SW480 (cell line): ENCODE data around the gene DAND5.
"Not testable (repeated sequence)": the region's sequence is repeated elsewhere in the genome, so short reads cannot be mapped to it uniquely, and the experiment has no call there.

Experiments
- DNase-seq: peaks from one replicate; pipeline ENCODE4 v3.0.0-alpha.2; 2016; ENCODE audit warnings: low spot score

Gene DAND5

DNA sequence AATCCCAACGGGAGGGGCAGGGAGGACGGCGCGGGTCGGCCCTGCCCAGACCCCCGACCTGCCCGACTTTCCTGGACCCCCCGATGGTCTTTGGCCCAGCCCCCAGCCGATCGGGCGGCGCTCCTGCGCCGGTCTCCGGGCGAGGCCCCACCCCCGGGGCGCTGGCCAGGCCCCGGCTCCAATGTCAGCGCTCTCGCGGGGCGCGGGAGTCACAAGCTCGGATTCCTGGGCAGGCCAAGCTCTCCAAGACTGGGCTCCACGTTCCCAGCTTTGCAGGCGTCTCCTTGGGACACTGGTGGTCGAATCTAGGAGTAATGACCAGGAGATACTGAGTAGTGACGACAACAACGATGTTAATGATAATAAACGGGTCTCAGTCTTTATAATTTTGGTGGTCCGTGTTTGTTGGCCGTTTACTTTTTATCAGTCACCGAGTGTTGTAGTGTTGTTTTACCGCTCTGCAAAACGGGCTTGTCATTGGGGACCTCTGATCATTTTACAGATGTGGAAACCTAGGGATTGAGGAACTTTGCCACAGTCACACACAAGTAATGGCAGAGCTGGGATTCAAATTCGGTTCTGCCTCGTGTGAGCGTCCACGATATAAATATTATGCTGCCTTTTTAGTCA lies 23.2 kb upstream of the DAND5 start:
- peak; percentile 62 for DNase-seq

GRCh38 chr19:12946731-12947496 lies 22.5 kb upstream of the DAND5 start:
- no peak for DNase-seq

- DNase-seq: no peak
Observed at GRCh38 chr19:12947702-12948611, 21.4 kb upstream of the DAND5 start.

GRCh38 chr19:12948612-12949362 lies 20.6 kb upstream of the DAND5 start:
- no peak for DNase-seq

GRCh38 chr19:12949363-12950283 lies 19.8 kb upstream of the DAND5 start:
- no peak for DNase-seq

DNA sequence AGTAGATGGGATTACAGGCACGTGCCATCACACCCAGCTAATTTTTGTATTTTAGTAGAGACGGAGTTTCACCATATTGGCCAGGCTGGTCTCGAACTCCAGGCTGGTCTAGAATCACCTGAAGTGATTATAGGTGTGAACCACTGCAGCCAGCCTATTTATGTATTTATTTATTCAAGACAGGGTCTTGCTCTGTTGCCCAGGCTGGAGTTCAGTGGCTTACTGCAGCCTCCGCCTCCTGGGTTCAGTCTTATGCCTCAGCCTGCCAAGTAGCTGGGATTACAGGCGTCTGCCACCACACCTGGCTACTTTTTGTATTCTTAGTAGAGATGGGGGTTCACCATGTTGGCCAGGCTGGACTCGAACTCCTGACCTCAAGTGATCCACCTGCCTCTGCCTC lies 17.3 kb upstream of the DAND5 start:
- not testable (repeated sequence) for DNase-seq

DNA sequence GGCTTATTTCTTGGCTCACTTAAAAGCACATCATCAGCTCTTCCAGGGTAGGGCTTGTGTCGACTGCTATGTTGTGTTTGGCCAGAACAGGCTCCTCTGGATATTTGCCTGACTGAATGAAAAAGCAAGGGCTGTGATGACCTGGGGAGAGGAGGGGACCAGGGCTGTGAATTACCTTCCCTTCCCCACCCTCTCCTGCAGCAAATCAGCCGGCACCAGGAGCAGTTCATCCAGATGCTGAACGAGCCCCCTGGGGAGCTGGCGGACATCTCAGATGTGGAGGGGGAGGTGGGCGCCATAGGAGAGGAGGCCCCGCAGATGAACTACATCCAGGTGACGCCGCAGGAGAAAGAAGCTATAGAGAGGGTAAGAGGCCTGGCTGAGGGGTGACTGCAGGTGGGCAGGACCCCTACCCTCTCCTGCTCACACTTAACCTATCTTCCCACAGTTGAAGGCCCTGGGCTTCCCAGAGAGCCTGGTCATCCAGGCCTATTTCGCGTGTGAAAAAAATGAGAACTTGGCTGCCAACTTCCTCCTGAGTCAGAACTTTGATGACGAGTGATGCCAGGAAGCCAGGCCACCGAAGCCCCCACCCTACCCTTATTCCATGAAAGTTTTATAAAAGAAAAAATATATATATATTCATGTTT lies 16.8 kb upstream of the DAND5 start:
- DNase-seq: no peak

DNA sequence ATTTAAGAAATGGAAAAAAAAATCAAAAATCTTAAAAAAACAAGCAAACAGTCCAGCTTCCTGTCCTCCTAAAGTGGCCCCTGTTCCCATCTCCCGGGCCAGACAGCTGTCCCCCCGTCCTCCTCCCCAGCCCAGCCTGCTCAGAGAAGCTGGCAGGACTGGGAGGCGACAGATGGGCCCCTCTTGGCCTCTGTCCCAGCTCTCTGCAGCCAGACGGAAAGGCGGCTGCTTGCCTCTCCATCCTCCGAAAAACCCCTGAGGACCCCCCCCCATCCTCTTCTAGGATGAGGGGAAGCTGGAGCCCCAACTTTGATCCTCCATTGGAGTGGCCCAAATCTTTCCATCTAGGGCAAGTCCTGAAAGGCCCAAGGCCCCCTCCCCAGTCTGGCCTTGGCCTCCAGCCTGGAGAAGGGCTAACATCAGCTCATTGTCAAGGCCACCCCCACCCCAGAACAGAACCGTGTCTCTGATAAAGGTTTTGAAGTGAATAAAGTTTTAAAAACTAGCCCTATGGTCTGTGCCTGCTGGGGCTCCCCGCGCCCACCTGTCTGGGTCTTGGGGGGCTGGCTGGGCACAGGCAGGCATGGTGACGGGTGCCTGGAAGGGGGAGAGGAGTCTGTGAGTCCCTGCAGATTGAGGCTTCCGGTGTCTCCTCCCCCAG lies 16.1 kb upstream of the DAND5 start:
- no peak for DNase-seq

DNA sequence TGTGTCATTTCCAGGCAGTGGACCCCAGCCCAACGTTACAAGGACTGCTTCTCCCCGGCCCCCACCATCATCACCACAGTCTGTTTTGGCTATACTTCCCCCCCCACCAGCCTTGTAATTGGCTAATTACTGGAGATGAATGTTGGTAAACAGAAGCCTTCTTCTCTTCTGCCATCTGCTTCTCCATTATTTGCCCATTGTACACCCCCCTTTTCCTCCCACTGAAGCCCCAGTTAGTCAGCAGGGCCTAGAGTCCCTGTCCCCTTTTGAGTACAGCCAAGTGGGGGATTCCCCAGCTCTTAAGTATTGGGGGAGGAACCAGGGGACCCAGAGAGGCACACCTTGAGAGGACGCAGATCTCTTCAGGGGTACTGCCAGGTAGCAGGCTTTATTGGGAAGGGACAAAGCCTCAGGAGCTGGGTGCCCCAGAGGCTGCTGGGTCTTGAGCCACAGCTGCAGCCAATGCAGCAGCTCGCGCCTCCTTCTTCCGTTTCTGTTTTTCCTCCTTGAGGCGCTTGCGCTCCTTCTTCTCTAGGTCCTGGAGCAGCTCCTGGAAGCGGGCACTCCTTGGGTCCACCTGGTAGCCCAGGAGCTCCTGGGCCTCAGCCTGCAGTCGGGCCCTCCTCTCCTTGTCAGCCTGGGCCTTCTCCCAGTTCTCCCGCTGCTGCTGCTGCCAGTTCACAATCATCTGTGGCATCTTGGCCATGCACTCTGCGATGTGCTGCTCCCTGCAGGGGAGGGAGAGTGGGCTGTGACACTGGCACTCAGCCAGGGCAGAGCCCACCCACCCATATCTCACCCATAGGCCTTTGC lies 15.4 kb upstream of the DAND5 start:
- no peak for DNase-seq

DNA sequence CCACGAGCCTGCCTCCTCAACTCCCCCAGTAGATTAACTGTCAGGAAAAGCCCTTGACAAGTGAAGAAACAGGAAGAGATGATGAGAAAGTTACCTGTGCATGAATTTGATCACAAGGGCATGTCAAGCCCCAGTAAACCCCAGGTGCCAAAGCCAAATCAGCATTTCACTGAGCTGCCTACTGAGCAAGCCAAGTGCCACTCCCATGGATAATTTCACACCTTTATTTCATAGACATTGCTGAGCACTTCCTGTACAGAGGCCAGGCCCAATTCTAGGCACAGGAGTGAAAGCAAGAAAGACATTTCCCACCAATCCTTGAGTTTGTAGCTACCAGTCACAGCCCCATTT lies 14.8 kb upstream of the DAND5 start:
- DNase-seq: no peak

- not testable (repeated sequence) for DNase-seq
Observed at GRCh38 chr19:12955575-12955974, 13.8 kb upstream of the DAND5 start.

DNA sequence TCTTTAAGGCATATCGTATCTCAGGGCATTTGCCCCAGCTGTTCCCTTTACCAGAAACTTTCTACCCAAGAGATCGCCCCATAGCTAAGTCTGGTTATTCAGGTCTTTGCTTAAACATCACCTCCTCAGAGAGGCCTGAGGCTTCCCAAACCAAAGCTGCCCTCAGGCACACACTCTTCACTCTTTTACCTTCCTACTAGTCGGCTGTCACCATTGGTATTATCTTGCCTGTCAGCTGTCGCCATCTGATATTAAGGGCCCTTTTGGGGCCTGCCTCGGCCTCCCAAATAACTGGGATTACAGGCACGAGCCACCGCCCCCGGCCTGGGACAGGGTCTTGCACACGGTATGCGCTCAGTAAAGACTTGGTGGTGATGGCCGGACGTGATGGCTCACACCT lies 13.4 kb upstream of the DAND5 start:
- no peak for DNase-seq

DNA sequence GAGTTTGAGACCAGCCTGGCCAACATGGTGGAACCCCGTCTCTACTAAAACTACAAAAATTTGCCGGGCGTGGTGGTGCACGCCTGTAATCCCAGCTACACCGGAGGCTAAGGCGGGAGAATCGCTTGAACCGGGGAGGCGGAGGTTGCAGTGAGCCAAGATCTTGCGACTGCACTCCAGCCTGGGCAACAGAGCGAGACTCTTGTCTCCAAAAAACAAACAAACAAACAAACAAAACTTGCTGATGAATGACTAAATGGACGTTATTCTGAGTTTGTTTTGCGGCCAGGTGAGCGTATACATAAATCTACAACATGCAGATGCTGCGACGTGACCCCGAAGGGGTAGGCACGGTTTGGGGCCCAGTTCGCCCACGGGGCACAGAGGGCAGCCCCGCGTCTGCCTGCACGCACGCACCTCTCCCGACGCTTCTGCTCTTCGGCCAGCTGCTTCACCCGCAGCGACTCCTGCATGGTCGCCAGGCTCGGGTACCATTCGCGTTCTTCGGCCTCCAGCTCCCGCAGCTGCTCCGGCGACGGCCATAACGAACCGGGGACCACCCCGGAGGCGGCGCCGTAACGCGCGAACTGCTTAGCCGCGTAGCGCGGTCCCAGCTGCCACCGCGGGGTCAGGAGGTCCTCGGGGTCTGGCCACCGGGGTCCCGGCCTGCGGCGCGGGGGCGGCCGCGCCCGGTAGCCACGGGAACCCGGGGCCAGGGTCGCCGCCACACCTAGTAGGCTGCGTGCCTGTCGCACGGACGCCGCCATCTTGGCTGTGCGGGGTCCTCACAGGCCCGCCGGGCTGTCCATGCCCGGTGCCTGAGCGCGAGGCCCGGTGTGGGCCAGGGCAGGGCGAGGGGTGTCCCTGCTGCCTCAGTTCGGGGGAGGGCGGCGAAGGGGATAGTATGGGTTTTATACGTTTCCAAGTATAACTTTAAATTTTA lies 12.7 kb upstream of the DAND5 start, which contains the start of gene GADD45GIP1:
Gene GADD45GIP1, minus strand, starts transcription at position 778 of the 943 bp plus-strand sequence. Its CDS starts 11 bp downstream, at position 767.
- peak; percentile 82 for DNase-seq

DNA sequence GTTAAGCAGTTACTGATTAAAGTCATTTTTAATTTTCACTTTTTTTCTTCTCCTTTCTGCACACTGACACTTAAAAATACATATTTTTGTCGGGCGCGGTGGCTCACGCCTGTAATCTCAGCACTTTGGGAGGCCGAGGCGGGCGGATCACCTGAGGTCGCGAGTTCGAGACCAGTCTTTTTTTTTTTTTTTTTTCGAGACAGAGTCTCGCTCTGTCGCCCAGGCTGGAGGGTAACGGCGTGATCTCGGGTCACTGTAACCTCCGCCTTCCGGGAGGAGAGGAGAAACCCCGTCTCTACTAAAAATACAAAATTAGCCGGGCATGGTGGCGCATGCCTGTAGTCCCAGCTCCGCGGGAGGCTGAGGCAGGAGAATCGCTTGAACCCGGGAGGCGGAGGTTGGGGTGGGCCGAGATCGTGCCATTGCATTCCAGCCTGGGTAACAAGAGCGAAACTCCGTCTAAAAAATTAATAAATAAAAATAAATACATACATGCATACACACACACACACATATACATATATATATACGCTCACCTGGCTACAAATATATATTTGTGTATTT lies 11.9 kb upstream of the DAND5 start:
- not testable (repeated sequence) for DNase-seq

DNA sequence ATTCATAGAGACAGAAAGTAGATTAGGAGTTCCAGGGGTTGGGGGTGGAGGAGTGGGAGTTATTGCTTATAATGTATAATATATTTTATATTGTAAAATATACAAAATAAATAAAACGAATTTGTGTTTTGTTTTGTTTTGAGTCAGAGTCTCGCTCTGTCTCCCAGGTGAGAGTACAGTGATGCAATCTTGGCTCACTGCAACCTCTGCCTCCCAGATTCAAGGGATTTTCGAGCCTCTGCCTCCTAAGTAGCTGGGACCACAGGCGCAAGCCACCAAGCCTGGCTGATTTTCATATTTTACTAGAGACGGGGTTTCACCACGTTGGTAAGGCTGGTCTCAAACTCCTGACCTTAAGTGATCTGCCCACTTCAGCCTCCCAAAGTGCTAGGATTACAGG lies 9.9 kb upstream of the DAND5 start:
- no peak for DNase-seq

GRCh38 chr19:12965017-12965811 lies 4.2 kb upstream of the DAND5 start:
- DNase-seq: peak; percentile 69

GRCh38 chr19:12965812-12966135 lies 3.6 kb upstream of the DAND5 start:
- DNase-seq: no peak
